Testis (tissue), 2 donors: ENCODE data around the gene KRT36.

Experiments used
- POLR2A ChIP-seq: fragments of 450-650 bp; IDR thresholded peaks from one replicate; pipeline ENCODE4 v1.6.1; 2017; ENCODE audit warnings: antibody characterized with exemption, mild to moderate bottlenecking, moderate library complexity
- TF ChIP-seq, protein P1 (sequence below), 3 experiments: fragments of 450-650 bp in 2 of 3; fragments of 200-600 bp in 1 of 3; sonication (generic) in 1 of 3; IDR thresholded peaks; one replicate each; pipeline ENCODE4 v1.5.1; 2016 to 2019; ENCODE audit warnings: antibody characterized with exemption in 3 of 3, mild to moderate bottlenecking in 2 of 3, moderate library complexity in 1 of 3

DNA sequence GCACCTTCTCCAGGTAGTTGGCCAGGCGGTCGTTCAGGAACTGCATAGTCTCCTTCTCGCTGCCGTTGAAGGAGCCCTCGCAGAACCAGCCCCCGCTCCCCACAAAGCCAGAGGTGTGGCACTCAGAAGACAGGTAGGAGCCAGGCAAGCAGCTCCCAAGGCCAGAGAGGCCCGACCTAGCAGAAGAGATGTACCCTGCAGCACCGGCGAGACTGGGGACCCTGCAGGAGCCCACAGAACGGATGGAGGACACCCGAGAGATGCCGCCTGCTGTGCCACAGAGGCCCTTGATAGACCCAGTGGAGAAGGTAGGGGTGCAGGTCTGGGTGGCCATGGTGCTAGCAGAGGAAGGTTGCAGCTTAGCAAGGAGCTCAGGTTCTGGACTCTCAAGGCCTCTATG lies at the start of gene KRT36:
- TF ChIP-seq, protein P1, sequence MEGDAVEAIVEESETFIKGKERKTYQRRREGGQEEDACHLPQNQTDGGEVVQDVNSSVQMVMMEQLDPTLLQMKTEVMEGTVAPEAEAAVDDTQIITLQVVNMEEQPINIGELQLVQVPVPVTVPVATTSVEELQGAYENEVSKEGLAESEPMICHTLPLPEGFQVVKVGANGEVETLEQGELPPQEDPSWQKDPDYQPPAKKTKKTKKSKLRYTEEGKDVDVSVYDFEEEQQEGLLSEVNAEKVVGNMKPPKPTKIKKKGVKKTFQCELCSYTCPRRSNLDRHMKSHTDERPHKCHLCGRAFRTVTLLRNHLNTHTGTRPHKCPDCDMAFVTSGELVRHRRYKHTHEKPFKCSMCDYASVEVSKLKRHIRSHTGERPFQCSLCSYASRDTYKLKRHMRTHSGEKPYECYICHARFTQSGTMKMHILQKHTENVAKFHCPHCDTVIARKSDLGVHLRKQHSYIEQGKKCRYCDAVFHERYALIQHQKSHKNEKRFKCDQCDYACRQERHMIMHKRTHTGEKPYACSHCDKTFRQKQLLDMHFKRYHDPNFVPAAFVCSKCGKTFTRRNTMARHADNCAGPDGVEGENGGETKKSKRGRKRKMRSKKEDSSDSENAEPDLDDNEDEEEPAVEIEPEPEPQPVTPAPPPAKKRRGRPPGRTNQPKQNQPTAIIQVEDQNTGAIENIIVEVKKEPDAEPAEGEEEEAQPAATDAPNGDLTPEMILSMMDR (IDR thresholded peaks at IDR 0.05): no peak
- TF ChIP-seq POLR2A: no peak
